Body of pancreas (tissue), 4 donors: Measurements from ENCODE around the gene KIAA0930.

Source experiments
- CTCF ChIP-seq, 7 experiments: fragments of 450-650 bp in 4 of 7; fragments of 200-600 bp in 3 of 7; sonication (generic) in 3 of 7; IDR thresholded peaks; one replicate each; pipeline ENCODE4 v1.5.1; 2016 to 2019; ENCODE audit warnings: antibody characterized with exemption in 7 of 7
- POLR2A ChIP-seq, 3 donors: fragments of 450-650 bp; IDR thresholded peaks; one replicate each; pipeline ENCODE4 v1.6.1; 2016; ENCODE audit warnings: antibody characterized with exemption in 3 of 3, mild to moderate bottlenecking in 2 of 3

GRCh38 chr22:45238076-45238956, 2.4 kb downstream of the KIAA0930 start:
- TF ChIP-seq POLR2A (IDR thresholded peaks at IDR 0.05): no peak
- TF ChIP-seq CTCF (IDR thresholded peaks at IDR 0.05): no peak
